A549 treated with AZD9567 at 1 μM for 4 hours (cell line): Measurements from ENCODE around the gene MAP1LC3C. TPM values are rescaled to one million over a fixed set of nuclear protein-coding genes. Genes with fewer than 3 reads are reported as not detected.

Experiments
- total RNA-seq: library from RNA; stranded (reverse); fragments of 200-300 nt; extraction: Qiagen RNA extraction; gene quantifications from 5 replicates; pipeline ENCODE4 v1.2.3, GENCODE V29; 2022; ENCODE audit not compliant: insufficient read depth

The MAP1LC3C gene
- 0.09 to 2.5 TPM (median 0.11 TPM) in 5 replicates for total RNA-seq

GRCh38 chr1:241999026-241999425 is at the start of gene MAP1LC3C:
Gene MAP1LC3C, minus strand, starts transcription at chr1:241999098. Its CDS starts 90 bp downstream, at chr1:241999008.

DNA sequence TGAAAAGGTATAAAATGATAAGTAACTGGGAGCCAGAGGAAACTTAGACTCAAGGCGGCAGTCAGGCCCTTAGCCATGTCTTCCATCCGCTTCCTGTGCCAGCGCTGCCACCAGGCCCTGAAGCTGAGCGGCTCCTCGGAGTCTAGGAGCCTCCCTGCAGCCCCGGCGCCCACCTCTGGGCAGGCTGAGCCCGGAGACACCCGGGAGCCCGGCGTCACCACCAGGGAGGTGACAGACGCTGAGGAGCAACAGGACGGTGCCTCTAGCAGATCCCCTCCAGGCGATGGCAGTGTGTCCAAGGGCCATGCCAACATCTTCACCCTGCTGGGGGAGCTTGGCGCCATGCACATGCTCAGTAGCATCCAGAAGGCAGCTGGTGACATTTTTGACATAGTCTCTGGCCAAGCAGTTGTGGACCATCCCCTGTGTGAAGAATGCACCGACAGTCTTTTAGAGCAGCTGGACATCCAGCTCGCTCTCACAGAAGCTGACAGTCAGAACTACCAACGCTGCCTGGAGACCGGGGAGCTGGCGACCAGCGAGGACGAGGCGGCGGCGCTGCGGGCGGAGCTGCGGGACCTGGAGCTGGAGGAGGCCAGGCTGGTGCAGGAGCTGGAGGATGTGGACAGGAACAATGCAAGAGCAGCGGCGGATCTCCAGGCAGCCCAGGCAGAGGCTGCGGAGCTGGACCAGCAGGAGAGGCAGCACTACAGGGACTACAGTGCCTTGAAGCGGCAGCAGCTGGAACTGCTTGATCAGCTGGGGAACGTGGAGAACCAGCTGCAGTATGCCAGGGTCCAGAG is 41.0 kb downstream of the MAP1LC3C start, which contains the start of gene BECN2:
TSS of gene BECN2 (plus strand) at position 76 of the 803 bp plus-strand sequence. CDS start at position 76, 0 bp downstream.

Other genes with a start within 250 kb of the MAP1LC3C start
- 20.6 to 28.6 TPM (median 24.3 TPM) in 5 replicates for gene EXO1, start 150.9 kb downstream of the MAP1LC3C start, total RNA-seq
- not detected in 5 replicates for gene BECN2, start 41.3 kb downstream of the MAP1LC3C start, total RNA-seq